ENCODE data around the gene RILPL1.
A peak's percentile ranks its signal among the peaks of the same experiment; 100 is the strongest.

Gene RILPL1

GRCh38 chr12:123445388-123446332, 87.9 kb downstream of the RILPL1 start:
- no peaks in the 10 kb centered on the region for H3K79me1 ChIP-seq (ENCODE audit: low read length)
- no peak overlapping the region for H4K5ac ChIP-seq (ENCODE audit: low read length)
- H2BK5ac ChIP-seq (ENCODE audit: low read length) = no peak overlapping the region
- H3K4ac ChIP-seq (ENCODE audit: low read depth, low read length) = no peak overlapping the region
- no peak overlapping the region for H3K56ac ChIP-seq (ENCODE audit: low read length)
- H2BK120ac ChIP-seq (ENCODE audit: low read depth, low read length) = no peak overlapping the region
- no peak overlapping the region for H2BK15ac ChIP-seq (replicated peaks; ENCODE audit: low read depth)
- no peak overlapping the region for H4K8ac ChIP-seq (ENCODE audit: low read depth, low read length)
- DNase-seq = peak; percentile 29
- no peaks in the 10 kb centered on the region for H3K27me3 ChIP-seq (ENCODE audit: insufficient read depth, low read length, poor library complexity)
- H2AK5ac ChIP-seq (ENCODE audit: low read length) = no peak overlapping the region
- H3K4me1 ChIP-seq (ENCODE audit: control insufficient read depth, low read depth, low read length) = no peaks in the 10 kb centered on the region
- no peak overlapping the region for H3K27ac ChIP-seq (ENCODE audit: low read depth, low read length)
- no peaks in the 10 kb centered on the region for H3K36me3 ChIP-seq (ENCODE audit: control insufficient read depth, insufficient read depth, low read length)
- no peaks in the 10 kb centered on the region for H3K79me2 ChIP-seq (ENCODE audit: control insufficient read depth, insufficient read depth, low read length)
- H3K23ac ChIP-seq (ENCODE audit: low read length) = no peak overlapping the region
- H3K4me3 ChIP-seq (ENCODE audit: low read length) = no peak overlapping the region
- WGBS (ENCODE audit: extremely low coverage, insufficient coverage, low lambda C conversion rate) = no CpG with 5 or more reads among the region's 18 CpGs
- H3K9ac ChIP-seq (ENCODE audit: low read length) = no peak overlapping the region
- H3K18ac ChIP-seq (ENCODE audit: low read length) = no peak overlapping the region
- no peak overlapping the region for H3K4me2 ChIP-seq (ENCODE audit: low read length)

- no peaks in the 10 kb centered on the region for H3K79me2 ChIP-seq (ENCODE audit: control insufficient read depth, insufficient read depth, low read length)
- no peak overlapping the region for H3K23ac ChIP-seq (ENCODE audit: low read length)
- H2AK5ac ChIP-seq (ENCODE audit: low read length) = no peak overlapping the region
- no peaks in the 10 kb centered on the region for H3K36me3 ChIP-seq (ENCODE audit: control insufficient read depth, insufficient read depth, low read length)
- no peak overlapping the region for H4K8ac ChIP-seq (ENCODE audit: low read depth, low read length)
- WGBS (ENCODE audit: extremely low coverage, insufficient coverage, low lambda C conversion rate) = no CpG with 5 or more reads among the region's 8 CpGs
- no peak overlapping the region for H3K4ac ChIP-seq (ENCODE audit: low read depth, low read length)
- H3K56ac ChIP-seq (ENCODE audit: low read length) = no peak overlapping the region
- no peak for DNase-seq
- H3K9ac ChIP-seq (ENCODE audit: low read length) = no peak overlapping the region
- no peak overlapping the region for H2BK5ac ChIP-seq (ENCODE audit: low read length)
- H3K27me3 ChIP-seq (ENCODE audit: insufficient read depth, low read length, poor library complexity) = no peaks in the 10 kb centered on the region
- H2BK15ac ChIP-seq (replicated peaks; ENCODE audit: low read depth) = no peak overlapping the region
- H3K18ac ChIP-seq (ENCODE audit: low read length) = no peak overlapping the region
- no peak overlapping the region for H3K27ac ChIP-seq (ENCODE audit: low read depth, low read length)
- no peak overlapping the region for H3K4me2 ChIP-seq (ENCODE audit: low read length)
- H3K4me3 ChIP-seq (ENCODE audit: low read length) = no peak overlapping the region
- no peak overlapping the region for H2BK120ac ChIP-seq (ENCODE audit: low read depth, low read length)
- H3K79me1 ChIP-seq (ENCODE audit: low read length) = no peaks in the 10 kb centered on the region
- H4K5ac ChIP-seq (ENCODE audit: low read length) = no peak overlapping the region
- H3K4me1 ChIP-seq (ENCODE audit: control insufficient read depth, low read depth, low read length) = no peaks in the 10 kb centered on the region
Observed at GRCh38 chr12:123444092-123445026, 89.2 kb downstream of the RILPL1 start.

GRCh38 chr12:123442774-123443173, 90.7 kb downstream of the RILPL1 start:
- no peak overlapping the region for H2BK120ac ChIP-seq (ENCODE audit: low read depth, low read length)
- no peaks in the 10 kb centered on the region for H3K36me3 ChIP-seq (ENCODE audit: control insufficient read depth, insufficient read depth, low read length)
- no peak overlapping the region for H4K5ac ChIP-seq (ENCODE audit: low read length)
- WGBS (ENCODE audit: extremely low coverage, insufficient coverage, low lambda C conversion rate) = no CpG with 5 or more reads among the region's 4 CpGs
- H3K4ac ChIP-seq (ENCODE audit: low read depth, low read length) = no peak overlapping the region
- H3K4me1 ChIP-seq (ENCODE audit: control insufficient read depth, low read depth, low read length) = no peaks in the 10 kb centered on the region
- no peak overlapping the region for H2AK5ac ChIP-seq (ENCODE audit: low read length)
- H3K27me3 ChIP-seq (ENCODE audit: insufficient read depth, low read length, poor library complexity) = no peaks in the 10 kb centered on the region
- no peak overlapping the region for H3K23ac ChIP-seq (ENCODE audit: low read length)
- no peak overlapping the region for H2BK5ac ChIP-seq (ENCODE audit: low read length)
- no peak overlapping the region for H4K8ac ChIP-seq (ENCODE audit: low read depth, low read length)
- H3K4me2 ChIP-seq (ENCODE audit: low read length) = no peak overlapping the region
- no peak overlapping the region for H2BK15ac ChIP-seq (replicated peaks; ENCODE audit: low read depth)
- no peak overlapping the region for H3K27ac ChIP-seq (ENCODE audit: low read depth, low read length)
- no peak overlapping the region for H3K4me3 ChIP-seq (ENCODE audit: low read length)
- H3K18ac ChIP-seq (ENCODE audit: low read length) = no peak overlapping the region
- H3K79me1 ChIP-seq (ENCODE audit: low read length) = no peaks in the 10 kb centered on the region
- H3K79me2 ChIP-seq (ENCODE audit: control insufficient read depth, insufficient read depth, low read length) = no peaks in the 10 kb centered on the region
- DNase-seq = no peak
- H3K56ac ChIP-seq (ENCODE audit: low read length) = no peak overlapping the region
- H3K9ac ChIP-seq (ENCODE audit: low read length) = no peak overlapping the region

GRCh38 chr12:123441523-123442164, 91.9 kb downstream of the RILPL1 start:
- no peak overlapping the region for H4K8ac ChIP-seq (ENCODE audit: low read depth, low read length)
- no peak overlapping the region for H3K4ac ChIP-seq (ENCODE audit: low read depth, low read length)
- no peak overlapping the region for H2AK5ac ChIP-seq (ENCODE audit: low read length)
- no peaks in the 10 kb centered on the region for H3K79me2 ChIP-seq (ENCODE audit: control insufficient read depth, insufficient read depth, low read length)
- H3K27me3 ChIP-seq (ENCODE audit: insufficient read depth, low read length, poor library complexity) = no peaks in the 10 kb centered on the region
- H3K23ac ChIP-seq (ENCODE audit: low read length) = no peak overlapping the region
- no peak overlapping the region for H2BK120ac ChIP-seq (ENCODE audit: low read depth, low read length)
- H3K79me1 ChIP-seq (ENCODE audit: low read length) = no peaks in the 10 kb centered on the region
- no peak overlapping the region for H3K4me3 ChIP-seq (ENCODE audit: low read length)
- no peaks in the 10 kb centered on the region for H3K4me1 ChIP-seq (ENCODE audit: control insufficient read depth, low read depth, low read length)
- WGBS (ENCODE audit: extremely low coverage, insufficient coverage, low lambda C conversion rate) = no CpG with 5 or more reads among the region's 13 CpGs
- no peak overlapping the region for H3K4me2 ChIP-seq (ENCODE audit: low read length)
- no peak overlapping the region for H3K56ac ChIP-seq (ENCODE audit: low read length)
- H3K9ac ChIP-seq (ENCODE audit: low read length) = no peak overlapping the region
- no peak overlapping the region for H3K27ac ChIP-seq (ENCODE audit: low read depth, low read length)
- no peaks in the 10 kb centered on the region for H3K36me3 ChIP-seq (ENCODE audit: control insufficient read depth, insufficient read depth, low read length)
- H4K5ac ChIP-seq (ENCODE audit: low read length) = no peak overlapping the region
- no peak overlapping the region for H2BK5ac ChIP-seq (ENCODE audit: low read length)
- no peak for DNase-seq
- H2BK15ac ChIP-seq (replicated peaks; ENCODE audit: low read depth) = no peak overlapping the region
- no peak overlapping the region for H3K18ac ChIP-seq (ENCODE audit: low read length)

GRCh38 chr12:123436017-123436964, 97.2 kb downstream of the RILPL1 start, which contains the start of gene RILPL2:
Gene RILPL2, minus strand, starts transcription at chr12:123436684. Its CDS starts 264 bp downstream, at chr12:123436420.
- Histone ChIP-seq H3K79me2 (ENCODE audit: control insufficient read depth, insufficient read depth, low read length) (no peaks in the 10 kb centered on the region), H3K56ac (ENCODE audit: low read length) (peak within 1 kb of the TSS; percentile 89), H3K18ac (ENCODE audit: low read length) (no peak within 1 kb of the TSS), H3K4me2 (ENCODE audit: low read length) (peak within 1 kb of the TSS; percentile 99), H3K4me1 (ENCODE audit: control insufficient read depth, low read depth, low read length) (no peaks in the 10 kb centered on the region), H3K79me1 (ENCODE audit: low read length) (no peaks in the 10 kb centered on the region), H2BK120ac (ENCODE audit: low read depth, low read length) (no peak within 1 kb of the TSS), H3K27me3 (ENCODE audit: insufficient read depth, low read length, poor library complexity) (no peaks in the 10 kb centered on the region), H3K23ac (ENCODE audit: low read length) (peak within 1 kb of the TSS; percentile 15), H2BK5ac (ENCODE audit: low read length) (no peak within 1 kb of the TSS), H3K4ac (ENCODE audit: low read depth, low read length) (no peak within 1 kb of the TSS), H3K27ac (ENCODE audit: low read depth, low read length) (no peak within 1 kb of the TSS), H3K9ac (ENCODE audit: low read length) (peak within 1 kb of the TSS; percentile 71), H2BK15ac (replicated peaks; ENCODE audit: low read depth) (no peak within 1 kb of the TSS), H2AK5ac (ENCODE audit: low read length) (no peak within 1 kb of the TSS), H3K36me3 (ENCODE audit: control insufficient read depth, insufficient read depth, low read length) (no peaks in the 10 kb centered on the region), H4K5ac (ENCODE audit: low read length) (no peak within 1 kb of the TSS), H4K8ac (ENCODE audit: low read depth, low read length) (no peak within 1 kb of the TSS), H3K4me3 (ENCODE audit: low read length) (peak within 1 kb of the TSS; percentile 68)
- no CpG with 5 or more reads among the region's 69 CpGs for WGBS (ENCODE audit: extremely low coverage, insufficient coverage, low lambda C conversion rate)
- DNase-seq = peak; percentile 77

Data from mesendoderm (in vitro differentiated cells).